Keratinocyte (primary cell): ENCODE measurements around the gene MAD1L1. TPM values are rescaled to one million over a fixed set of nuclear protein-coding genes. Genes with fewer than 3 reads are reported as not detected.

Experiments
- DNase-seq: peaks from one replicate; pipeline ENCODE4 v3.0.0-alpha.2; 2011; ENCODE audit warnings: low read depth, missing footprints, low spot score
- FAIRE-seq: peaks from 2 replicates; lab custom pipeline; 2011; peaks lifted over from hg19 to GRCh38; lab: Jason Lieb, UNC
- H2AFZ ChIP-seq: 2 replicates; pipeline ENCODE4 v1.6.0; 2012; ENCODE audit warnings: low read length, control low read depth, inconsistent platforms; ENCODE audit not compliant: control insufficient read depth
- H3K27ac ChIP-seq: 2 replicates; pipeline ENCODE4 v1.5.1; 2011; ENCODE audit warnings: low read length; ENCODE audit not compliant: control insufficient read depth, insufficient read depth
- H3K27me3 ChIP-seq: 3 replicates; pipeline ENCODE4 v1.6.0; 2011; ENCODE audit warnings: low read length; ENCODE audit not compliant: control insufficient read depth, insufficient read depth; ENCODE audit errors: extremely low read depth
- H3K36me3 ChIP-seq, 2 experiments: 2 replicates in 1 of 2; 3 replicates in 1 of 2; pipeline ENCODE4 v1.5.1; 2011; ENCODE audit warnings: low read length in 2 of 2, mild to moderate bottlenecking in 1 of 2; ENCODE audit not compliant: control insufficient read depth in 2 of 2, insufficient read depth in 2 of 2; ENCODE audit errors: extremely low read depth in 1 of 2
- H3K4me1 ChIP-seq: 3 replicates; pipeline ENCODE4 v1.5.1; 2011; ENCODE audit warnings: low read length; ENCODE audit not compliant: control insufficient read depth, insufficient read depth; ENCODE audit errors: extremely low read depth
- H3K4me2 ChIP-seq: 3 replicates; pipeline ENCODE4 v1.6.0; 2011; ENCODE audit warnings: low read depth, low read length; ENCODE audit not compliant: control insufficient read depth, insufficient read depth; ENCODE audit errors: extremely low read depth
- H3K4me3 ChIP-seq, 3 experiments: fragments of 200-600 bp in 1 of 3; sonication (generic) in 1 of 3; 2 replicates in 2 of 3; 3 replicates in 1 of 3; pipeline ENCODE4 v1.5.1; 2011 to 2016; ENCODE audit warnings: low read length in 3 of 3, mild to moderate bottlenecking in 3 of 3, control low read depth in 2 of 3, inconsistent platforms in 1 of 3, low read depth in 1 of 3, mixed read lengths in 1 of 3, mixed run types in 1 of 3, moderate library complexity in 1 of 3; ENCODE audit not compliant: control insufficient read depth in 2 of 3, insufficient read depth in 2 of 3; ENCODE audit errors: extremely low read depth in 1 of 3
- H3K79me2 ChIP-seq: 2 replicates; pipeline ENCODE4 v1.6.0; 2012; ENCODE audit warnings: low read length; ENCODE audit not compliant: control insufficient read depth, insufficient read depth
- H3K9ac ChIP-seq: 3 replicates; pipeline ENCODE4 v1.6.0; 2011; ENCODE audit warnings: low read length; ENCODE audit not compliant: control insufficient read depth, insufficient read depth; ENCODE audit errors: extremely low read depth
- H3K9me1 ChIP-seq: 3 replicates; pipeline ENCODE4 v1.6.0; 2011; ENCODE audit warnings: low read length; ENCODE audit not compliant: control insufficient read depth, insufficient read depth; ENCODE audit errors: extremely low read depth
- H3K9me3 ChIP-seq: 2 replicates; pipeline ENCODE4 v1.5.1; 2012; ENCODE audit warnings: low read depth, low read length; ENCODE audit not compliant: control insufficient read depth
- H4K20me1 ChIP-seq: 3 replicates; pipeline ENCODE4 v1.6.0; 2011; ENCODE audit warnings: low read length; ENCODE audit not compliant: control insufficient read depth, insufficient read depth; ENCODE audit errors: extremely low read depth
- EZH2 ChIP-seq: IDR thresholded peaks from one replicate; pipeline ENCODE4 v1.6.1; 2012; ENCODE audit warnings: inconsistent platforms, mild to moderate bottlenecking, low read length, moderate library complexity
- dilution Hi-C: fragments of 300-500 bp; cut with MboI; formaldehyde crosslinking; loops from one replicate; pipeline ENCODE4 v1.7.0; 2020; ENCODE audit warnings: low sequenced_read_pairs; ENCODE audit not compliant: extremely low pct_ligation_motif_present
- polyA plus RNA-seq, 5 experiments: library from polyadenylated mRNA; depleted of rRNA in 3 of 5; stranded (reverse) in 3 of 5; stranded (forward) in 1 of 5; unstranded in 1 of 5; fragments of >200 nt; gene quantifications; 1 replicate in 1 of 5; 2 replicates in 3 of 5; 3 replicates in 1 of 5; pipeline versions ENCODE4 v1.2.1 to v1.2.3, GENCODE V29; 2011 to 2012; ENCODE audit warnings: missing spikeins in 2 of 5, low read depth in 1 of 5, low replicate concordance in 1 of 5
- TF ChIP-seq, protein P1 (sequence below), 3 experiments: IDR thresholded peaks in 1 of 3; conservative IDR thresholded peaks in 1 of 3; optimal IDR thresholded peaks in 1 of 3; 2 replicates in 2 of 3; 3 replicates in 1 of 3; pipeline versions ENCODE3 to v1.5.1; 2011; ENCODE audit warnings: low read length in 3 of 3, mild to moderate bottlenecking in 3 of 3, moderate library complexity in 2 of 3, control low read depth in 1 of 3, inconsistent platforms in 1 of 3; ENCODE audit not compliant: insufficient read depth in 2 of 3; ENCODE audit errors: extremely low read depth in 1 of 3

The MAD1L1 gene
- polyA plus RNA-seq, 1 donor (not counting 4 experiments of a cell fraction or from before 2014, with no cell fraction given), result 18.0 TPM

DNA sequence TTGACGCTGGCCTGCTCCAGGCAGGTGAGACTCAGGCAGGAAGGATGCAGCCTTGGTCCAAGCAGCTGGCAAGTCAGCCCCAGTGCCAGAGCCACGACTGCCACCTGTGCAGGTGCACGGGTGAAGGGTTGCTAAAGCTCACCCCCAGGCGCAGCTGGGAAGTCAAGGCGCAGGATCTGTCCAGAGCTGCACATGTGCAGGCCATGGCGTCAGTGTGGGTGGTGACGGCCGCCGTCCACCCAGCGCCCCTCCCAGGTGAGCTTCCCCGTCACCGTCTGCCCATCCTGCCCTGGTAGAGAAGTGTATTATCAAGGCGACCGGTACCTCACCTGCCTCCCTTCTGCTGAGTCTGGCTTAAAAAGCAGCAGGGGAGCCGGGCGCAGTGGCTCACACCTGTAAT, 110.1 kb downstream of the MAD1L1 start:
- peaks cover 0 to 17% of the 10 kb centered on the region in 2 experiments for H3K36me3 ChIP-seq

DNA sequence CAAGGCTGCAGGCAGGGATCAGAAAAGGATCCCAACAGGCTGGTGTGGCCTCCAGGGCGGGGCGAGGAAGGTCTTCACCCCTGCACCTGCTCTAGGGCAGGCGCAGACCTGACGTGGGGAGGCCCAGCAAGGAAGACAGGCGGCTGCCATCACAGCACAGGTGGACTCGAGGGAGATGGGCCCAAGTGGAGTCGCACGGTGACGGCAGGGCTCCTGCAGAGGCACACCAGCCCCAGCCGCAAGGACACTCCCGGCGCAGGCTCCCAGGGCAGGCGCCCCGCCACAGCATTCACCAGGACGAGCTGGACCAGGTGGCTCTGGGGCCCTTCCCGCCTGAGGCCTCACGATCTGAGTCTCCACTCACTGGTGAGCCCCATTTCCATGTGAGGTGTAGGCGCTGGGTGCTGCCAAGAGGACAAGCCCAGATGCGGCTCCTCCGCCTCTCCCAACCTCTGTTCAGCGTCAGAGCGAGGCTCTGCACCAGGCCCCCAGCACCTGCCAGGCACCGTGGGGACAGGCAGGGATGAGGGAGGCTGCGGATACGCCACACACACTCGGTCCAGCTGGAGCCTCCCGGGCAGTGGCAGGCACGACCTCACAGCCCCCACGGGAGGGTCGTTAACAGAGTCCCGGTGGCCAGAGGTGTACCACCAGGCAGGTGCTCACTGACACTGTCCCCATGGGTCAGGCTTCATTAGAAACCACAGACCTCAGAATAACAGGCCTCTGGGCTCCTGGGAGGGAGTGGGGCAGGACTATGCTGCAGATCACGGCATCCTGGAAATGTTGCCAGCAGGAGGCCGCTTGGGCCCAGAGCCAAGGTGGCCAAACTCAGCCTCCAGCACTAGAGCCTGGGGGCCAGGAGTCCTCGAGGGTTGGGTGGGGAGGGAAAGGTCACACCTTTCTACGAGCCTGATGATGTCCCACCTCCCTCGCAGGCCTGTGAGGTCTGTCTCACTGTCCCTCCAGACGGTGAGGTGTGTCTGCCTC, 111.6 kb downstream of the MAD1L1 start:
- peaks cover 21% of the 10 kb centered on the region for H3K4me1 ChIP-seq
- dilution Hi-C loops, result no loop called here
- no peak overlapping the region for H2AFZ ChIP-seq
- no peaks in the 10 kb centered on the region for H3K79me2 ChIP-seq
- H3K36me3 ChIP-seq, result peaks cover 0 to 12% of the 10 kb centered on the region in 2 experiments
- no peaks in the 10 kb centered on the region for H3K9me1 ChIP-seq
- H3K4me2 ChIP-seq, result no peak overlapping the region
- H3K27ac ChIP-seq, result no peak overlapping the region
- DNase-seq (no peak), FAIRE-seq (no peak)
- TF ChIP-seq EZH2, result no peak
- TF ChIP-seq, protein P1, sequence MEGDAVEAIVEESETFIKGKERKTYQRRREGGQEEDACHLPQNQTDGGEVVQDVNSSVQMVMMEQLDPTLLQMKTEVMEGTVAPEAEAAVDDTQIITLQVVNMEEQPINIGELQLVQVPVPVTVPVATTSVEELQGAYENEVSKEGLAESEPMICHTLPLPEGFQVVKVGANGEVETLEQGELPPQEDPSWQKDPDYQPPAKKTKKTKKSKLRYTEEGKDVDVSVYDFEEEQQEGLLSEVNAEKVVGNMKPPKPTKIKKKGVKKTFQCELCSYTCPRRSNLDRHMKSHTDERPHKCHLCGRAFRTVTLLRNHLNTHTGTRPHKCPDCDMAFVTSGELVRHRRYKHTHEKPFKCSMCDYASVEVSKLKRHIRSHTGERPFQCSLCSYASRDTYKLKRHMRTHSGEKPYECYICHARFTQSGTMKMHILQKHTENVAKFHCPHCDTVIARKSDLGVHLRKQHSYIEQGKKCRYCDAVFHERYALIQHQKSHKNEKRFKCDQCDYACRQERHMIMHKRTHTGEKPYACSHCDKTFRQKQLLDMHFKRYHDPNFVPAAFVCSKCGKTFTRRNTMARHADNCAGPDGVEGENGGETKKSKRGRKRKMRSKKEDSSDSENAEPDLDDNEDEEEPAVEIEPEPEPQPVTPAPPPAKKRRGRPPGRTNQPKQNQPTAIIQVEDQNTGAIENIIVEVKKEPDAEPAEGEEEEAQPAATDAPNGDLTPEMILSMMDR (optimal IDR thresholded peaks at IDR 0.05 in 1 of 3, IDR thresholded peaks at IDR 0.05 in 1 of 3, conservative IDR thresholded peaks at IDR 0.05 in 1 of 3; ENCODE audit: extremely low read depth in 1 of 3, insufficient read depth in 2 of 3, low read length in 3 of 3), result no peak
- H3K9me3 ChIP-seq, result no peaks in the 10 kb centered on the region
- no peak overlapping the region for H3K4me3 ChIP-seq
- H3K9ac ChIP-seq, result no peak overlapping the region
- H4K20me1 ChIP-seq, result peaks cover 9% of the 10 kb centered on the region
- H3K27me3 ChIP-seq, result no peaks in the 10 kb centered on the region

More for the DNA sequence above, 110.1 kb downstream of the MAD1L1 start:
- H3K4me2 ChIP-seq, result no peak overlapping the region
- no peaks in the 10 kb centered on the region for H3K79me2 ChIP-seq
- no peak overlapping the region for H3K9ac ChIP-seq
- peaks cover 13% of the 10 kb centered on the region for H3K4me1 ChIP-seq
- H4K20me1 ChIP-seq, result peaks cover 4% of the 10 kb centered on the region
- H3K27me3 ChIP-seq, result no peaks in the 10 kb centered on the region
- no peaks in the 10 kb centered on the region for H3K9me1 ChIP-seq
- FAIRE-seq (no peak), DNase-seq (no peak)
- H3K9me3 ChIP-seq, result no peaks in the 10 kb centered on the region
- dilution Hi-C loops, result no loop called here
- no peak overlapping the region for H3K4me3 ChIP-seq
- H3K27ac ChIP-seq, result no peak overlapping the region
- no peak overlapping the region for H2AFZ ChIP-seq
- TF ChIP-seq, protein P1 (optimal IDR thresholded peaks at IDR 0.05 in 1 of 3, IDR thresholded peaks at IDR 0.05 in 1 of 3, conservative IDR thresholded peaks at IDR 0.05 in 1 of 3; ENCODE audit: extremely low read depth in 1 of 3, insufficient read depth in 2 of 3, low read length in 3 of 3), result no peak
- TF ChIP-seq EZH2, result no peak
